ENCODE data around the gene MXRA7.

MXRA7 gene

GRCh38 chr17:76674600-76674999, 36.2 kb downstream of the MXRA7 start:
- no peak for DNase-seq

DNA sequence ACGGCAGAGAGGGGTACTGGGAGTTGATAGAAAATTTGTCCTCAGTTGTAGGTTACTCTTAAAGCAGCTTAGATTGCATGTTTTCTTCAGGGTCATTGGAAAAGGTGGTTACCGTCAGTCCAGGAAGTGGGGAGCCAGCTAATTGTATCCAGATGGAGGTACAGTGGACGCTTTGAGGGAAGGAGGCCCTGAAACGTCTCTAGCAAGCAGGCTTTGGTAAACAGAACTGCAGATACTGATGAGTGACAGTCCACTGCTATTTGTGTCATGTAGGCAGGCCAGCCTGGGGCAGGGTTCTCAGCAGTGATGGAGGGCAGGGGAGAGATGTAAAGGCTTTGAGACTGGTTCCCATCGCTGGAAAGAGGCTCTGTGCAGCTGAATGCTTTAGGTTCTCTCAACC, 37.0 kb downstream of the MXRA7 start:
- DNase-seq = no peak

DNA sequence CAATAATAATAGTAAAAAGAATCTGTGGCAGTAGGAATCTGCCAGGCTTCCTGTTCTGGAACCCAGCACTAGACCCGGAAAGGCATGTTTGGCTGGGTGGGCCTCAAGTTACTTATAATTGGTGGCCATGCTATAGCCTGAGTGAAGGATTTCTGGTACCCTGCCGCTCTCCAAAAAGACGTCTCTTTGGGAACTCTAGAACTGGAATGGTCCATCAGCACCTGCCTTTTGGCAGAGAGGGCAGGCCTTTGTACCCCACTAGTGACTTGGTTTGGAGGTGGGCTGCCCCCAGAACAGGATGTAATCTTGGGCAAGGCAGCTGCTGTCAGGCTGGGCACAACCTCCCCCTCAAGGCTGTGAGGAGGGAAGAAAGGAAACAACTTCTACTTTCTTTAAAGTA, 37.9 kb downstream of the MXRA7 start:
- DNase-seq = no peak

- DNase-seq = peak in 1 of 2 donors; percentile 8
Observed at GRCh38 chr17:76672270-76672851, 38.4 kb downstream of the MXRA7 start.

DNA sequence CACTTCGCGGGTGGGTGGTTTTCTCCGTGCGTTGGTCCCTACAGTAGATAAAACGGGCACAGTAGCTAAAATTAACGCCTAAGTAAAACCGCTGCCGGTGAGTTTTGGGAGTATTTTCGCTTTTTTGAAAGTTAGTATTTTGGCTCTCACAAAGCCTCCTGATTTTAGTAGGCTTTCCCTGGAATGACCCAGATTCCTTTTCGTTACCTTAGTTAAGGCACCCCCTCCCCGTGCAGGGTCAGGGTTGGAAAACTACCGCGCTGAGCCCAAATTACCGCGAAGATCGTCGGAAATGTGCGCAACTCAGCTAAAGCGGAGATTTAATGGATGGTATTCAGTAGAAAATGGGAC, 38.9 kb downstream of the MXRA7 start:
- no peak for DNase-seq

DNA sequence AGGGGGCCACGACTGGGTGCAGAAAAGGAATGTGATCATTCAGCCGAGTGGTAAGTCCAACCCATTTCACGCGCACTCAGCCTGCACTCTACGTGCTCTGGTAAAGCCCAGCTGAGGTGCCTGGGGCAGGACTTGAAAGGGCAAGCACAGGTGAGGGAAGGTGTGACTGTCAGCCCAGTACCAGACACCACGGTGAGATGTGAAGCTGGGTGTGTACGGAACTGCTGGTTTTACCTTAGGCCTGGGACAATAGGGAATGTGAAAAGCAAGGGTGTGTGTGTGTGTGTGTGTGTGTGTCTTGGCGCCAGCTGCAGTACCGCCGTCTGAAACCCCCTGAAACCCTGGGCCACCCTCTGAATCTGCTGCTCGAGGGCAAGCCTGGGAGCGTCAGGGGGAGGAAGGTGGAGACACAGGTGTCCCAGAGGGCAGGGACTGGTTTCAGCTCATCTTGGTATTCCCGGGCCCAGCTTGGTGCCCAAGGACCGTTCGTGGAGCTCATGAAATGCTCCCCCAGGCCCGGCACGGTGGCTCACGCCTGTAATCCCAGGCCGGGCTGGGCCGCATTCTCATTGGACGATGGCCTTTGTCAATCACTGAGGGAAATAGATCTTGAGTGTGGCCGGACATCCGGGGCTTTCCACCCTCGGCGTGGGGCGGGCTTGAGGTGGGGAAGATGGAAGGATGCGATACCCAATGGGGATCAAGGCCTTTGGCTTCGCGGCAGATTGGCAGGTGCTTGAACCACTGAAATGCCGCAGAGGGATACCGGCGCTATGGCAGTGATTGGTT, 39.4 kb downstream of the MXRA7 start:
- peak; percentile 99 to 100 for DNase-seq

GRCh38 chr17:76670718-76671122, 40.0 kb downstream of the MXRA7 start:
- DNase-seq = peak in 1 of 2 donors; percentile 4

- DNase-seq = peak in 1 of 2 donors; percentile 17
Observed at GRCh38 chr17:76670020-76670717, 40.6 kb downstream of the MXRA7 start.

GRCh38 chr17:76667786-76668453, 42.8 kb downstream of the MXRA7 start:
- no peak for DNase-seq

DNA sequence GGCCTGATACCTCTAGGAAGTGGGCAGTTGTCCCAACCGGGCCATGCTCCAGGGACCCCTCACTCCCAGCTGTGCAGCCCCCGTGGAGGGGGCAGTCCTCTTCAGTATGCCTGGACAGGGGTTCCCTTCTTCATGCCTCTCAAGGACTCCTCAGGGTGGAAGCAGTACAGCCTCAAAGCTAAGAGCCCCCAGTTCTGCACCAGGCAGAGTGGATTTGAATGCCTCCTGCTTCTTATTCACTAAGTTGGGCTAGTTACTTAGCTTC, 43.3 kb downstream of the MXRA7 start:
- DNase-seq = no peak

DNA sequence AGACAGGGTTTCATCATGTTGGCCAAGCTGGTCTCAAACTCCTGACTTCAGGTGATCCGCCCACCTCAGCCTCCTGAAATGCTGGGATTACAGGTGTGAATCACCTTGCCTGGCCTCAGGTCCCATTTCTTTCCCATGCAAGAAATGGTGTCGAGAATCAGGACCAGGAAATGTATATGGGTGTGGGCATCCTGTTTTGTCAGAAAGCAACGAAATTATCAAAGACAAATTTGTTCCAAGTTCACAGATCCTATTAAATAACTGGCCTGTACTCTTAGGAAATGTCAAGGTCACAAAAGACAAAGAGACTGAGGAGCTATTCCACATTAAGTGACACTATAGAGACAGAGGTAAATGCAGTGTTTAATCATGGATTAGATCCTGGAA, 50.1 kb downstream of the MXRA7 start:
- no peak for DNase-seq

DNA sequence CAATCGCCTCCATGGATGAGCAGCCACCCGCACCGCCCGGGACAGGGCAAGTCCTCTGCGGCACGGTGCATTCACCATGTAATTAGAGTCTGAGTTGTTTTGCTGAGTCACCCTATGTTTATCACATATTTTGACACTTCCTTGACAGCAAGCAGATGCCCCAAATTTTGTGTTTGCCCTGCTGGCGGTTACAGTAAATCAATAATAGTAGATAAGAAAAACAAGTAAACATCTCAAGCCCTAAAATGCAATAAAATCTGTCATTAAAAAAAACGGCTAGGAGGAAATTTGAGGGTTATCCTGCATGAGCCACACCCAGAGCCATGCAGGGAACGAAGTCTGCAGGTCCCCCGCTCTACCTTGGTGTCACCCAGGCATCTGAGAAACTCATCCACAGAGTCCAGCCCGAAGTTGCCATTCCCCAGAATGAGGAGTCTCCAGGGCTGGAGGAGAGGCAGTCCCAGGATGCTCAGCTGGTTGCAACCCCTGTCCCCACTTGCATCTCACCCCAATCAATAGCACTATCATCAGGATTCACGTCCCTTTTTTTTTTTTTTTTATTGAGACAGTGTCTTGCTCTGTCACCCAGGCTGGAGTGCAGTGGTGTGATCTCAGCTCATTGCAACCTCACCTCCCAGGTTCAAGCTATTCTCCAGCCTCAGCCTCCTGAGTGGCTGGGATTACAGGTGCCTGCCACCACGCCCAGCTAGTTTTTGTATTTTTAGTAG, 50.7 kb downstream of the MXRA7 start:
- peak; percentile 27 to 36 for DNase-seq

GRCh38 chr17:76658242-76658662, 52.5 kb downstream of the MXRA7 start:
- DNase-seq = peak in 1 of 2 donors; percentile 11

DNA sequence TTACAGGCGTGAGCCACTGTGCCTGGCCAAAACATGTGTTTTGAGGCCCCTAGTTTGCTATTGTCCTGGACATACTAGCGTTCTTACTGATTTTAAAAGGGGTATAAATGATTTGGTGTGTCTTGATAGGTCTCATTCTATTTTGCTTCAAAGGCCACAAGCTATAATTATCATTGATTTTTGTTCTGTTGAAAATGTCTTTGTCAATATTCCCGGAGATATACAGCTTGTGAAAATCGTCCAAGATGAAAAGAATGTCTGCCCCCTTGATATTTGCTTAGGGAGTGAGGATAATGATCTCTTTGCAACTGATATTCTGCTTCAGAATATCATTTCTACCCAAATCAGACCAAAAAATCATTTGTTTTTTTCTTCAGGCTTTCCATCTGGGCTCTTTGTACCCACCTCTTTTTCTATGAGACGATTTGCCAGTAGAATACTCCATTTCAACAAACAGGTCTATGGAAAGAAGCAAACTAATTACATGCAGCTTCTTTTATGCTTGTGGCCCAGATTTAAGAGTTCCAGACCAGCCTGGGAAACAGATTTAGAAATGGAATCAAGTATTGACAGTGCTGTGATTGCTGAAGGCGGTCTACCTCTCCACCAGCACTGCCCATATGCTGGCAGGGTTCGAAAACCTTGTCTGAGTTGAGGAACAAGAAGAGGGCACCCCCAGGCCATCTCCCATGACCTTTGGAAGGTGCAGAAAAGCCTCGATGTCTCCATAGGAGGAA, 53.1 kb downstream of the MXRA7 start:
- no peak for DNase-seq

DNA sequence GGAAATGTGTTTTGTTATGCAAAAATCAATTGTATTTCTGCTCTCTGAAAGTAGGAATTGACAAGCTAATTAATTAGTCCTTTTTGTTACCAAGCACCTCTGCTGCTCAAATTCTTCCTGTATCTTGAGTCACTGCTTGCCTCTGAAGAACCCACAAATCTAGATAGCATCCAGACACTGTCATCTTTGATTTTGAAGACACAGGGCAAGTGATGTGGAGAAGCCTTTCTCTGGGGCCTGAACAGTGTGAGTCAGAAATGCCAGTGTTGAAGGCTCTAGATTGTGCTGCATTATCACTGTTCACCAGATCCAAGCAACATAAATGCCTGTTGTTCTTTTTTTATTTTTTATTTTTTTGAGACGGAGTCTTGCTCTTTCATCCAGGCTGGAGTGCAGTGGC, 56.4 kb downstream of the MXRA7 start:
- no peak for DNase-seq

DNA sequence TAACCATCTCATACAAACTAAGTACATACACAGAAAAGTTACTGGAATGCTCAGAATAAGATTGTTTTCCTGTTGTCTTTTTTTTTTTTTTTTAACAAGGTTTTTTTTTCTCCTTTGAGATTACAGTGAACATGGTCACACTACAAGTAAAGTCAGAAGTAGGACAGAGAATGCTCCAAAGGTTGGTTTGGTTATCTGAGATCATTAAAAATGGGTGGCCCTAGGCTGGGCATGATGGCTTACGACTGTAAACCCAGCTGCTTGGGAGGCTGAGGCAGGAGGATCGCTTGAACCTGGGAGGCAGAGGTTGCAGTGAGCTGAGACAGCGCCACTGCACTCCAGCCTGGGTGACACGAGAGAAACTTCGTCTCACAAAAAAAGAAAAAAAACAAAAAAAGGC, 60.3 kb downstream of the MXRA7 start:
- no peak for DNase-seq

GRCh38 chr17:76646712-76647111, 64.1 kb downstream of the MXRA7 start:
- no peak for DNase-seq

DNA sequence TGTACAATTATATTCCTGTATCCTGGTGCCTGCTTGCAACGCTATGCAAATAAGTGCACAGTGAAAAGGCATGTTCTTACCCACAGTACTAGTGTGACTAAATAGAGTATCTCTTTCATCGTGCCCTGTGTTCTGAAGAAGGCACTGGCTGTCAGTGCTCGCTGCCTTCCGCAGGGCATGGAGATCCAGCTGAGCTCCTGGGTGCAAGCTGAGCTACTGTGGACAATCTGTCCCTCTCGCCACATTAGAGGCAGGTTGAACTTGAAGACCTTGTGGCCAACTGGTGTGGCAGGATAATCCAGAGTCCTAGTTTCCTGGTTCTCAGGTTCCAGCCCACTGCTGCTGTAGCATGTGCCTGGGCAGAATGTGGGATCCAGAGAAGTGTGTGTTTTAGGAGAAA, 65.3 kb downstream of the MXRA7 start:
- no peak for DNase-seq

DNA sequence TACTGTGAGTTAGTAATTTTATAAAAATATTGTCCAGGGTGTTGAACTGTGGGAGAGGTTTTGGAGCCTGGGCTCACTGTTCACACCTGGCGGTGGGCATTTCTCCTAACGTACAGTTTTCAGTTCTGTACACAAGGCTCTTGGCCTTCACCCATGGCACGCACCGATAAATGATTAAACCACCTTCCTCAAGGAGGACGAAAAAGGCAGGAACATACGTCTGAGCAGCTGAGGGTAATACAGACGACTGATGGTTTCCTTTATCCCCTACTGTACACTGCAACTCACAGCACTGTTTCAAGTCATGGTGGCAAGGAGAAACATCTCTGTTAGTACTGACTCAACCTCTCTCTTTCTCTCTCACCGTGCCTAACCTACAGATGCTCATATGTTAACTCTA, 65.8 kb downstream of the MXRA7 start:
- DNase-seq = no peak

DNA sequence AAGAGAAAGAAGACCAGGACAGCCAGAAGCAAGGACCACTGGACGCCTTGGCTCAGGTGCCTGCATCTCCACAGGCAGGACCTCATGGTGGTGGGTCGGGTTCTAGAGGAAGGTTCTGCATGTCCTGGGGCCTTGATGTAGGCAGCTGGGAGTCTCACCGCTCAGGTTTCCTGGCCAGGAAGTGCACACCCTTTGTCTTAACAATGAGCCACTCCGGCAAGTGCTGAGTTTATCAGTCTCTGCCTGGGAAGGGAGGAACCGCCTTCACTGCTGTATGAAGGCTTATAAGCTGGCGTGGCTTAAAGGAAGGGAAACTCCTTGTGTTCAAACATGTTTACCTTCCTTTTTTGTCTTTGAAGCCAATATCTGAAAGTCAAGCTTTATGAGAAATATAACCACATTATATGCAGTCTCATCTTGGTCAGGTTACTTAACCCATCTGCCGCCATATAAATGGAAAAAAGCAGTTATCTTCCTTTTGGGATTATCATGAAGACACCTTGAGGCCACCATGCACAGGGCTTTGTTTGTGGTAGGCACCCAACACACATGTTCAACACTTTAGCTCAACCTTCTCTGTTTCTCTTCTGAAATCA, 67.1 kb downstream of the MXRA7 start, which contains the start of gene ST6GALNAC1:
TSS of gene ST6GALNAC1 (minus strand) at position 205 of the 596 bp plus-strand sequence. CDS start at position 86, 119 bp downstream.
- peak in 1 of 2 donors; percentile 36 for DNase-seq

DNA sequence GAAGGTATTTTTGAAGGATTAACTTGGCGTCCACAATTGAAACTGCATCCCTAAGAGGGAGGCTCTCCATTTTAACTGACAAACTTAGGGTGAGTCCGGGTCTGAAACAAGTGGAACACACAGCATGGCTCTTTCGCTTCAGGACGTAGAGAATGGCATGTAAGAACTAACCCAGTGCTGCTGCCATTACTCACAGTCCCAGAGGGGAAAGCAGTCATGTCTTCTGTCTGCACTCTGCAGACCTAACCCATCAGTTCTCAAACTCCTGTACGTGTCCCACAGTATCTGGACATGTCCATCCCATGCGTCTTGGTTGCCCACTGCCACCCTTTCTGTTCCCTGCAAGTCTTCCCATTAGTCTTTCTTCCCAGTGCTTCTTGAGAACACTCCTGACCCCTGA, 67.8 kb downstream of the MXRA7 start:
- DNase-seq = no peak

DNA sequence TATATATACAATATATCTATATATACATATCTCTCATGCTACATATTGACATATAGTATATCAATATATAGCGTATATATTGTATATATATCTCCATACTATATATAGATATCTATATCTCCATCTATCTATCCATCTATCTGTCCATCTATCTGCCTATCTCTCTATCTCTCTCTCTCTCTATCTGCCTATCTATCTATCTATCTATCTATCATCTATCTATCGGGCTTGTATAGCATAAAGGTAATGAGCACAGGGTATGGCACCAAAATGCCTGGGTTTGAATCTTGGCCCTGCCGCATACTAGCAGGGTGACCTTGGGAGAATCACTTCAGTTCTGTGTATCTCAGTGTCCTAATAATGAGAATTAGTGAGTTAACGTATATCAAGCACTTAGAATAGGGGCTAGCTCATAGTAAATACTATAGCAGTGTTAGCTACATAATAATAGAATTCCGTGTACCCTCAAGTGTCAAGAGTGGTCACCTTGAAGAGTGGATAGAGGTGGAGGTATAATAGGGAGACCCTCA, 68.7 kb downstream of the MXRA7 start:
- no peak for DNase-seq
